K562 (cell line): ENCODE results near the gene BRAF. TPM values are rescaled to one million over a fixed set of nuclear protein-coding genes. Genes with fewer than 3 reads are reported as not detected.

Source experiments
- ARID3B ChIP-seq: fragments of 250-450 bp; sonication (Bioruptor Pico); IDR thresholded peaks from 2 replicates; pipeline ENCODE4 v1.4.0; 2020; ENCODE audit warnings: borderline replicate concordance
- ATF1 ChIP-seq, 2 experiments: fragments of 450-650 bp in 1 of 2; IDR thresholded peaks; 2 replicates each; pipeline ENCODE4 v1.6.1; 2016; ENCODE audit warnings: missing compliant biosample characterization in 1 of 2, missing genetic modification characterization in 1 of 2
- CREM ChIP-seq: IDR thresholded peaks from 2 replicates; pipeline ENCODE4 v1.6.1; 2014; ENCODE audit warnings: antibody characterized with exemption, low read depth
- ELK1 ChIP-seq: sonication (generic); formaldehyde crosslinking; IDR thresholded peaks from 2 replicates; pipeline ENCODE4 v1.8.1; 2022; ENCODE audit warnings: missing genetic modification reagents
- ESRRB ChIP-seq: fragments of 250-450 bp; sonication (Bioruptor Pico); IDR thresholded peaks from 2 replicates; pipeline ENCODE4 v1.5.0; 2020; ENCODE audit warnings: mild to moderate bottlenecking, moderate library complexity, borderline replicate concordance
- HMBOX1 ChIP-seq: sonication (generic); IDR thresholded peaks from 2 replicates; pipeline ENCODE4 v1.6.1; 2016
- HOXB6 ChIP-seq: fragments of 250-450 bp; sonication (Bioruptor Pico); IDR thresholded peaks from 2 replicates; pipeline ENCODE4 v1.5.1; 2022; ENCODE audit warnings: mild to moderate bottlenecking, borderline replicate concordance
- KAT2B ChIP-seq: IDR thresholded peaks from one replicate; pipeline ENCODE4 v1.6.1; 2012; ENCODE audit warnings: low read depth, mild to moderate bottlenecking, control low read depth, inconsistent platforms, low read length, moderate library complexity
- MAZ ChIP-seq, 2 experiments: fragments of 450-650 bp in 1 of 2; sonication (generic) in 1 of 2; formaldehyde crosslinking; IDR thresholded peaks in 1 of 2; conservative IDR thresholded peaks in 1 of 2; 2 replicates each; pipeline versions ENCODE4 v1.4.0 to v1.5.0; 2020; ENCODE audit warnings: mild to moderate bottlenecking in 1 of 2, missing genetic modification reagents in 1 of 2
- NR2C2 ChIP-seq, 2 experiments: fragments of 200-800 bp in 1 of 2; sonication (Bioruptor generic) in 1 of 2; sonication (generic) in 1 of 2; formaldehyde crosslinking in 1 of 2; IDR thresholded peaks; 2 replicates each; pipeline versions ENCODE4 v1.6.1 to v1.8.0; 2016 to 2022; ENCODE audit warnings: mild to moderate bottlenecking in 1 of 2, missing compliant biosample characterization in 1 of 2, missing genetic modification characterization in 1 of 2, missing genetic modification reagents in 1 of 2
- PTBP1 ChIP-seq: fragments of 200-400 bp; formaldehyde crosslinking; IDR thresholded peaks from 2 replicates; pipeline ENCODE4 v1.6.1; 2017; ENCODE audit warnings: low read depth, low read length
- SMAD3 ChIP-seq: fragments of 450-650 bp; formaldehyde crosslinking; conservative IDR thresholded peaks from 2 replicates; pipeline ENCODE4 v1.4.0; 2020; ENCODE audit warnings: mild to moderate bottlenecking
- SMAD4 ChIP-seq: fragments of 250-450 bp; sonication (Bioruptor Pico); conservative IDR thresholded peaks from 2 replicates; pipeline ENCODE4 v1.8.0; 2021; ENCODE audit warnings: inconsistent platforms, mild to moderate bottlenecking, moderate library complexity
- STAT5B ChIP-seq: fragments of 250-450 bp; sonication (Bioruptor Pico); IDR thresholded peaks from 2 replicates; pipeline ENCODE4 v1.8.0; 2021; ENCODE audit warnings: mild to moderate bottlenecking, inconsistent platforms
- STAT6 ChIP-seq: sonication (generic); formaldehyde crosslinking; IDR thresholded peaks from 2 replicates; pipeline ENCODE4 v1.8.1; 2023; ENCODE audit warnings: mild to moderate bottlenecking, missing genetic modification reagents
- TCF3 ChIP-seq: sonication (generic); formaldehyde crosslinking; IDR thresholded peaks from 2 replicates; pipeline ENCODE4 v1.4.0; 2020; ENCODE audit warnings: mild to moderate bottlenecking, missing genetic modification reagents
- ZNF174 ChIP-seq: fragments of 250-450 bp; sonication (Bioruptor Pico); IDR thresholded peaks from 2 replicates; pipeline ENCODE4 v1.4.0; 2020; ENCODE audit warnings: mild to moderate bottlenecking
- ZNF347 ChIP-seq: fragments of 450-650 bp; formaldehyde crosslinking; IDR thresholded peaks from 2 replicates; pipeline ENCODE4 v1.4.0; 2020; ENCODE audit warnings: low read depth, mild to moderate bottlenecking, moderate library complexity
- ZNF551 ChIP-seq: fragments of 250-450 bp; sonication (Bioruptor Pico); IDR thresholded peaks from 2 replicates; pipeline ENCODE4 v1.5.0; 2021; ENCODE audit warnings: mild to moderate bottlenecking, moderate library complexity
- ZNF586 ChIP-seq: fragments of 450-650 bp; formaldehyde crosslinking; conservative IDR thresholded peaks from 2 replicates; pipeline ENCODE4 v1.4.0; 2020; ENCODE audit warnings: mild to moderate bottlenecking, moderate library complexity
- polyA plus RNA-seq, 8 experiments: library from polyadenylated mRNA; depleted of rRNA in 4 of 8; stranded (reverse) in 5 of 8; unstranded in 3 of 8; fragments of >200 nt; fragmentation: Nextera tagmentation in 2 of 8; fragmentation: Illumina TruSeq in 1 of 8; extraction: Ambion mirVana in 2 of 8; extraction: Trizol in 1 of 8; gene quantifications; 2 replicates each; pipeline versions ENCODE4 v1.2.1 to v1.2.3, GENCODE V29; 2011 to 2014; ENCODE audit warnings: inconsistent platforms in 1 of 8, missing spikeins in 1 of 8
- total RNA-seq, 7 experiments: library from RNA; depleted of rRNA in 6 of 7; stranded (reverse); fragments of >200 nt in 6 of 7; fragmentation: Illumina TruSeq in 2 of 7; extraction: Trizol in 2 of 7; gene quantifications; 2 replicates each; pipeline versions ENCODE4 v1.2.1 to v1.2.3, GENCODE V29; 2011 to 2021; ENCODE audit warnings: low replicate concordance in 1 of 7

Gene BRAF
- total and polyA plus RNA-seq, 9 of the 15 experiments (the other 6 are each of a cell fraction or from before 2014, with no cell fraction given): 3.6 to 38.3 (median 21.9) TPM

- TF ChIP-seq HOXB6 (CRISPR knock-in tag) (no peak), STAT6 (CRISPR knock-in tag) (no peak), PTBP1 (no peak), ZNF551 (no peak), HMBOX1 (no peak; the same call in 1 of the 2 replicates), TCF3 (no peak), ZNF347 (no peak), NR2C2 (CRISPR knock-in tag; IDR thresholded peaks at IDR 0.05) (no peak), NR2C2 (tag; IDR thresholded peaks at IDR 0.05) (peak; percentile 85), KAT2B (no peak), MAZ (CRISPR knock-in tag; conservative IDR thresholded peaks at IDR 0.05 in 1 of 2, IDR thresholded peaks at IDR 0.05 in 1 of 2) (peak in 1 of 2 experiments; percentile 46; a peak in 1 of 4 replicates), CREM (no peak), SMAD3 (CRISPR knock-in tag) (0 out of 2 replicates have a peak, but pooled peaks have one; percentile 58), SMAD4 (CRISPR knock-in tag) (peak; percentile 35), ELK1 (CRISPR knock-in tag) (no peak), STAT5B (CRISPR knock-in tag) (no peak), ESRRB (CRISPR knock-in tag) (no peak), ZNF586 (CRISPR knock-in tag) (no peak), ATF1 (CRISPR knock-in tag; IDR thresholded peaks at IDR 0.05) (no peak), ATF1 (tag; IDR thresholded peaks at IDR 0.05) (peak; percentile 59), ZNF174 (CRISPR knock-in tag) (no peak), ARID3B (CRISPR knock-in tag) (no peak)
These were observed 249.6 kb downstream of the BRAF start (continued) for GRCh38 chr7:140674899-140675701.
